GM21515 (cell line): ENCODE measurements around the gene CSNK2A3.
"Not testable (repeated sequence)": the region's sequence is repeated elsewhere in the genome, so short reads cannot be mapped to it uniquely, and the experiment has no call there.

ENCODE experiments used
- ATAC-seq: cut with Tn5 transposase; IDR thresholded peaks from one replicate; pipeline ENCODE4 v1.9.1; 2021; ENCODE audit not compliant: unreplicated experiment

Gene CSNK2A3

GRCh38 chr11:11352878-11353277, at the start of gene CSNK2A3:
CSNK2A3 (minus strand) TSS chr11:11353250; CDS start chr11:11353119, 131 bp downstream.
- ATAC-seq, result not testable (repeated sequence)

- no peak for ATAC-seq
Observed at GRCh38 chr11:11401960-11402535, 49.0 kb upstream of the CSNK2A3 start.

- ATAC-seq, result no peak
Observed at GRCh38 chr11:11400635-11401232, 47.7 kb upstream of the CSNK2A3 start.

GRCh38 chr11:11400121-11400520, 47.1 kb upstream of the CSNK2A3 start:
- ATAC-seq, result no peak

GRCh38 chr11:11397781-11398180, 44.7 kb upstream of the CSNK2A3 start:
- no peak for ATAC-seq

- no peak for ATAC-seq
Observed at GRCh38 chr11:11397036-11397415, 44.0 kb upstream of the CSNK2A3 start.

GRCh38 chr11:11396301-11397035, 43.4 kb upstream of the CSNK2A3 start:
- ATAC-seq, result no peak

GRCh38 chr11:11395126-11395525, 42.1 kb upstream of the CSNK2A3 start:
- no peak for ATAC-seq

GRCh38 chr11:11394241-11394640, 41.2 kb upstream of the CSNK2A3 start:
- ATAC-seq, result no peak

GRCh38 chr11:11391796-11392463, 38.9 kb upstream of the CSNK2A3 start:
- no peak for ATAC-seq

GRCh38 chr11:11391169-11391568, 38.1 kb upstream of the CSNK2A3 start:
- ATAC-seq, result no peak

- ATAC-seq, result no peak
Observed at GRCh38 chr11:11390068-11390771, 37.2 kb upstream of the CSNK2A3 start.

GRCh38 chr11:11389238-11389637, 36.2 kb upstream of the CSNK2A3 start:
- ATAC-seq, result no peak

GRCh38 chr11:11387622-11388305, 34.7 kb upstream of the CSNK2A3 start:
- no peak for ATAC-seq

GRCh38 chr11:11387207-11387606, 34.2 kb upstream of the CSNK2A3 start:
- ATAC-seq, result no peak

- no peak for ATAC-seq
Observed at GRCh38 chr11:11384829-11385228, 31.8 kb upstream of the CSNK2A3 start.

GRCh38 chr11:11383995-11384394, 30.9 kb upstream of the CSNK2A3 start:
- ATAC-seq, result no peak

GRCh38 chr11:11382858-11383532, 29.9 kb upstream of the CSNK2A3 start:
- ATAC-seq, result no peak

- no peak for ATAC-seq
Observed at GRCh38 chr11:11381471-11382105, 28.5 kb upstream of the CSNK2A3 start.

GRCh38 chr11:11380883-11381282, 27.8 kb upstream of the CSNK2A3 start:
- ATAC-seq, result no peak
